A673 (cell line): ENCODE data around the gene NRXN3.

Source experiments
- CTCF ChIP-seq: fragments of 300-800, 200-600 bp; sonication (generic); conservative IDR thresholded peaks from 2 replicates; pipeline ENCODE4 v1.5.1; 2017; ENCODE audit warnings: low read depth, mild to moderate bottlenecking, antibody characterized with exemption, low read length, moderate library complexity, mixed read lengths
- EZH2 ChIP-seq: fragments of 200-600 bp; sonication (generic); IDR thresholded peaks from 2 replicates; pipeline ENCODE4 v1.6.1; 2017; ENCODE audit warnings: borderline replicate concordance, low read depth, mild to moderate bottlenecking, mixed read lengths, antibody characterized with exemption, low read length; ENCODE audit not compliant: poor library complexity, severe bottlenecking

GRCh38 chr14:78754059-78754458, 583.9 kb downstream of the NRXN3 start:
- TF ChIP-seq CTCF = no peak
- TF ChIP-seq EZH2 = no peak
